HUES6 (cell line): ENCODE measurements around the gene SFXN5.

ENCODE experiments used
- H3K27ac ChIP-seq: 2 replicates; pipeline ENCODE4 v1.7.0; 2013; ENCODE audit warnings: low read depth, mild to moderate bottlenecking, low read length, inconsistent platforms
- H3K27me3 ChIP-seq: 2 replicates; pipeline ENCODE4 v1.6.1; 2013; ENCODE audit warnings: low read length; ENCODE audit not compliant: control insufficient read depth, insufficient read depth
- H3K36me3 ChIP-seq: 2 replicates; pipeline ENCODE4 v1.6.1; 2013; ENCODE audit warnings: low read length; ENCODE audit not compliant: control insufficient read depth, insufficient read depth
- H3K4me1 ChIP-seq: 2 replicates; pipeline ENCODE4 v1.6.1; 2013; ENCODE audit warnings: low read length; ENCODE audit not compliant: control insufficient read depth, insufficient read depth
- H3K4me3 ChIP-seq: 2 replicates; pipeline ENCODE4 v1.5.1; 2013; ENCODE audit warnings: low read depth, low read length
- H3K9ac ChIP-seq: one replicate; pipeline ENCODE4 v1.6.1; 2013; ENCODE audit warnings: mild to moderate bottlenecking, low read length
- H3K9me3 ChIP-seq: 2 replicates; pipeline ENCODE4 v1.6.1; 2013; ENCODE audit warnings: low read depth, low read length; ENCODE audit not compliant: control insufficient read depth, insufficient read depth

Gene SFXN5

DNA sequence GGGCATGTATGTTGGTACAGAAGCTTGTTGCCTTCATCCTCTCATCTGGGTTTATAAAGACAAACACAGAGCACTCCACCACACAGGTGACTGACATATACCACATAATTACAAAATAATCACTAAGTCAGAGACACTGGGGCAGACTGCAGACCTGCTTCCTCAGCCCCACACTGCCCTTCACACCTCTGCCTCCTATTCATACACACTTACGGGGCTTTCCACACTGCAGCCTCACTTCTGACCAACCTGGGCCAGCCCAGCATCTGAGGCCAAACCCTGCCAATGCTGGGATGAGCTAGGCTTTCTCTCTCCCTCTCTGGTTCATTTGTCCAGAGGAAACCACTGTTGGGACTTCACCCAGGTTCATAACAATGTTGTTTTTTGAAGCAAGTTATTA lies 149.7 kb downstream of the SFXN5 start:
- H3K4me3 ChIP-seq: no peak overlapping the region
- H3K9me3 ChIP-seq: no peaks in the 10 kb centered on the region
- H3K27me3 ChIP-seq: peaks cover 99% of the 10 kb centered on the region
- H3K27ac ChIP-seq: no peak overlapping the region
- no peak overlapping the region for H3K9ac ChIP-seq
- H3K36me3 ChIP-seq: no peaks in the 10 kb centered on the region
- H3K4me1 ChIP-seq: peaks cover 38% of the 10 kb centered on the region

DNA sequence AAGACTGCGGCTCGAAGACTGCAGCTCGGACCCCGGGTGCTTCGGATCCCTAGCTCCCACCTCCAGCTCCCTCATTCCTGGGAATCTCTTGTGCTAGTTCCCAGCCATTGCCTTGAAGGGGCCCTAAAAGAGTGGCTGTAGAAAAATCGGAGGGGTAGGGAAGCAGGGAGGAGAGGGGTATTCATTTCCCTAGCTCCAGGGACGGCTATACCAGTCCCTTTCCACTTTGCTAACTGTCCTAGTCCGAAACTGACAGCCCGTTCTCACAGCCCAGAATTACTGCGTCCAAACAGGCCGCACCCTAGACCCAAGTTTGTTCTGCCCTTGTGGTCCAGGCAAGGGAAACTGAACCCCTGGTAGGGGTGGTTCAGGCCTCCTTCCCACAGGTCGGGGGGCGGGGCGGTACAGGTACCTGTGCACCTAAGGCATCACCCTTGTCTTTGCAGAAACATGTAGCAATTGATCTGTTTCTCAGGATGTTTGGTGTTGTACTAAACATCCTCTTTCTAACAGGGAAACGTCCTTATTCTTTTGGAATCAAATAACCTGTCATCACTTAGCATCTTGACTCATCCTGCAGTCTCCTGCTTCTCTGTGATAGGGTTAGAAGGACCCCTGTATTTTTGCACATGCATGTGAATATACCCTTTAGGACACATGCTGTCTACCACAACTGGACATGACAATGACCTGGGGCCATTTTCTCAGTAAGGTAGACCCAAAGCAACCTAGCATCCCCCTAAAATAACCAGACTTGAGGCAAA lies 150.2 kb downstream of the SFXN5 start:
- peak overlapping the region; percentile 53 for H3K4me3 ChIP-seq
- H3K9me3 ChIP-seq: no peaks in the 10 kb centered on the region
- H3K27me3 ChIP-seq: peaks cover 99% of the 10 kb centered on the region
- peaks cover 37% of the 10 kb centered on the region for H3K4me1 ChIP-seq
- no peaks in the 10 kb centered on the region for H3K36me3 ChIP-seq
- no peak overlapping the region for H3K27ac ChIP-seq
- no peak overlapping the region for H3K9ac ChIP-seq

GRCh38 chr2:72920318-72921087 lies 151.0 kb downstream of the SFXN5 start:
- Histone ChIP-seq H3K9me3 (no peaks in the 10 kb centered on the region), H3K4me1 (peaks cover 33% of the 10 kb centered on the region), H3K27me3 (peaks cover 99% of the 10 kb centered on the region), H3K9ac (no peak overlapping the region), H3K4me3 (peak overlapping the region; percentile 53), H3K27ac (no peak overlapping the region), H3K36me3 (no peaks in the 10 kb centered on the region)

DNA sequence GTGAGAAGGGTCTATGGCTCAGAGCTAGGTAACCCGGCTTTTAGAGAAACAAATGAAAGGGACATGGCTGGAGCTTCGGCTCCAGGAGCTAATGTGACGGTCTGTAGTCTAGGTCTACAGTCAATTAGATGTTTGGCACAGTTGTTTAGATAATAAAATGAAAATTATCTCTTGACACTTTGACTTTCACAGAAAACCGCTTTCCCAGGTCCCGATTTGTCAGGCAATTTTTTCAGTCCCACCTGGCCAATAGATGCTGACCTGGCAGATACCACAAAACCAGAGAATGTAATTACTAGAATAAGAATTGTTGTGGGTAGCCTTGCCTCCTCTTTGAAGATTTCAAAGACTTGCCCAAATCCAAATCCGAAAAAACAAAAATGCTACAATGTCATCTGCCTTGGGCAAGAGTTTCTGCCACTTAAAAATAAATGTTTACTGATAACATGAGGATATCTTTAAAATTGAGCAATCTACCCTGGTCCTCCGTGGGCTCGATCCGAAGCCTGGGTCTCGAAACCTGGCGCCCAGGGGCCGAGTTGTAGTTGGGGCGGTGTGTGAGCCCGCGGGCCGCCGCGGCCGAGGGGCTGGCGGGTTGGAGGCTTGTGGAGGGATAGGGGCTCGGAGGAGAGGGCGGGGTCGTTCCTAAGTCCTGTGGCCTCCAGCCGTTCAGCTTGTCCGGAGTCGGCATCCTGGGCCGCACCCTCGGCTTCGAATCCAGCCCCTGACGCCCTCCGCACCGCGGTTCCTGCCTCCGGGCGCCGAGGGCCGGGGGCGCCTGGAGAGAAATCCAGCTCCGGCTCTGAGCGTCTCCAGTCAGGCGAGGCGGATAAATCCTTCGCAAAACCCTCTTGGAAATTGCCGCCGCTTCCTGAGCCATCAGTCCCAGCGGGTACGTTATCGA lies 151.8 kb downstream of the SFXN5 start:
- Histone ChIP-seq H3K27me3 (peaks cover 99% of the 10 kb centered on the region), H3K4me1 (peaks cover 34% of the 10 kb centered on the region), H3K27ac (no peak overlapping the region), H3K9me3 (no peaks in the 10 kb centered on the region), H3K36me3 (no peaks in the 10 kb centered on the region), H3K4me3 (peak overlapping the region; percentile 53), H3K9ac (no peak overlapping the region)

GRCh38 chr2:72917877-72918553 lies 153.5 kb downstream of the SFXN5 start:
- H3K27me3 ChIP-seq: peaks cover 99% of the 10 kb centered on the region
- H3K9ac ChIP-seq: no peak overlapping the region
- peak overlapping the region; percentile 53 for H3K4me3 ChIP-seq

DNA sequence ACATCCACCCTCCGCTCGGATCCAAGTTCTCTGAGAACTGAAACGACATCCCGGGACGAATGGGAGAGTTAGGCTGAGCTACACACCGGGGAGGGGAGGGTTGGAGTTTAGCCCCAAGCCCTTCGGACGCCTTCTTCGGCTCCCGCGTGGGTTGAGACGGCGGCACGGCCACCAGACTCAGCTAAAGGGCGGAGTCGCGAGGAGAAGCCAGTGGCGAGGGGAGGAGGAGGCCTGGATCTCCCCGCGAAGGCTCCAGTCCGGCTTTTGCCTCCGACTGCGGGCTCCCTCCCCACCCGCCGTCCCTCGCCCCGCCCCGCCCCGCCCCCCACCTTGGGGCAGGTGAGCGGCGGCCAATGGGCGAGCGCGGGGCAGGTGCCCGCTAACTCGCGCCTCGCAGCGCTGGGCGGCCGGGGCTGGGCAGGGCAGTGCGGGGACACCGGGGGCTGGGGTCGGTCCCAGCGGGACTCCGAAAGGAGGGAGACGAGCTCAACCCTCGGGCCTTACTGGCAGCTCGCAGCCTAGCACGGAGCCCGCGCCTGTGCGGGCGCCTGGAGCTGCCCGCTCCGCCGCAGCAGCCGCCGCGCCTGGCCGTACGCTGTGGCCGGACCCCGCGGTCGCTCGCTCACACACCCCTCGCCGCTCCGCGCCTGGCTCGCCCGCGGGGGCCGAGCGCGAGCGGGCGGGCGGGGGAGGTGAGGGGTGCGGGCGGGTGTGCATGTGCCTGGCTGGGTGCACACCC lies 154.2 kb downstream of the SFXN5 start, which contains the start of gene EMX1:
Gene EMX1, plus strand, starts transcription at position 382 of the 739 bp plus-strand sequence. Its CDS starts 334 bp downstream, at position 716.
- peaks cover 99% of the 10 kb centered on the region for H3K27me3 ChIP-seq
- H3K9ac ChIP-seq: peak within 1 kb of the TSS; percentile 7
- H3K27ac ChIP-seq: no peak within 1 kb of the TSS
- no peaks in the 10 kb centered on the region for H3K36me3 ChIP-seq
- H3K9me3 ChIP-seq: no peaks in the 10 kb centered on the region
- peaks cover 27% of the 10 kb centered on the region for H3K4me1 ChIP-seq
- H3K4me3 ChIP-seq: peak within 1 kb of the TSS; percentile 72

More at GRCh38 chr2:72917877-72918553, 153.5 kb downstream of the SFXN5 start:
- Histone ChIP-seq H3K9me3 (no peaks in the 10 kb centered on the region), H3K27ac (no peak overlapping the region), H3K36me3 (no peaks in the 10 kb centered on the region), H3K4me1 (peaks cover 27% of the 10 kb centered on the region)

DNA sequence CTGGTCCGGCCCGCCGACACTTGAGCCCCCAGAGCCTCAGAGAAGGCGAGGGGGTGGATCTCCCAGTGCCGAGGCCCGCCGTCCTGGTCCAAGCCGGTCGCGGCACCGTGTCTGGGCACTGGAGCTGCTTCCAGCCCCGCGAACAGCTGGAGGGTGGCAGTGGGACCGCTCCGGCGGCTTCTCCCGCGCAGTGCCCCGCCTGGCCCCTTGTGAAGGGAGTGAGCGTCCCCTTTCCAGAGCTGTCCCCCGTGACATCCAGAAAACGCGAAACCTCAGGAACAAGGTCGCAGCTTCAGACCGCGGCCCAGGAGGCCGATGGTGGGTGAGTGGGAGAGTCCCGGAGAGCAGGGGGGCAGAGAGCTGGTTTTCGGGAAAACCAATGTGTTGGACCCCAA lies 154.8 kb downstream of the SFXN5 start:
- H3K9me3 ChIP-seq: no peaks in the 10 kb centered on the region
- peaks cover 27% of the 10 kb centered on the region for H3K4me1 ChIP-seq
- H3K9ac ChIP-seq: peak overlapping the region; percentile 7
- peak overlapping the region; percentile 72 for H3K4me3 ChIP-seq
- no peak overlapping the region for H3K27ac ChIP-seq
- no peaks in the 10 kb centered on the region for H3K36me3 ChIP-seq
- H3K27me3 ChIP-seq: peaks cover 99% of the 10 kb centered on the region

- Histone ChIP-seq H3K9ac (peak overlapping the region; percentile 7), H3K9me3 (no peaks in the 10 kb centered on the region), H3K27me3 (peaks cover 99% of the 10 kb centered on the region), H3K36me3 (no peaks in the 10 kb centered on the region), H3K27ac (no peak overlapping the region), H3K4me3 (peak overlapping the region; percentile 72), H3K4me1 (peaks cover 27% of the 10 kb centered on the region)
These were observed 155.4 kb downstream of the SFXN5 start for GRCh38 chr2:72915907-72916742.

GRCh38 chr2:72915320-72915906 lies 156.1 kb downstream of the SFXN5 start:
- Histone ChIP-seq H3K36me3 (no peaks in the 10 kb centered on the region), H3K4me1 (peaks cover 26% of the 10 kb centered on the region), H3K9me3 (no peaks in the 10 kb centered on the region), H3K27me3 (peaks cover 99% of the 10 kb centered on the region), H3K9ac (no peak overlapping the region), H3K4me3 (peak overlapping the region; percentile 72), H3K27ac (no peak overlapping the region)
